Measurements from ENCODE around the gene CLEC14A.

Gene CLEC14A, protein sequence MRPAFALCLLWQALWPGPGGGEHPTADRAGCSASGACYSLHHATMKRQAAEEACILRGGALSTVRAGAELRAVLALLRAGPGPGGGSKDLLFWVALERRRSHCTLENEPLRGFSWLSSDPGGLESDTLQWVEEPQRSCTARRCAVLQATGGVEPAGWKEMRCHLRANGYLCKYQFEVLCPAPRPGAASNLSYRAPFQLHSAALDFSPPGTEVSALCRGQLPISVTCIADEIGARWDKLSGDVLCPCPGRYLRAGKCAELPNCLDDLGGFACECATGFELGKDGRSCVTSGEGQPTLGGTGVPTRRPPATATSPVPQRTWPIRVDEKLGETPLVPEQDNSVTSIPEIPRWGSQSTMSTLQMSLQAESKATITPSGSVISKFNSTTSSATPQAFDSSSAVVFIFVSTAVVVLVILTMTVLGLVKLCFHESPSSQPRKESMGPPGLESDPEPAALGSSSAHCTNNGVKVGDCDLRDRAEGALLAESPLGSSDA
- 0 reads per million in 3 donors for total RNA-seq

DNA sequence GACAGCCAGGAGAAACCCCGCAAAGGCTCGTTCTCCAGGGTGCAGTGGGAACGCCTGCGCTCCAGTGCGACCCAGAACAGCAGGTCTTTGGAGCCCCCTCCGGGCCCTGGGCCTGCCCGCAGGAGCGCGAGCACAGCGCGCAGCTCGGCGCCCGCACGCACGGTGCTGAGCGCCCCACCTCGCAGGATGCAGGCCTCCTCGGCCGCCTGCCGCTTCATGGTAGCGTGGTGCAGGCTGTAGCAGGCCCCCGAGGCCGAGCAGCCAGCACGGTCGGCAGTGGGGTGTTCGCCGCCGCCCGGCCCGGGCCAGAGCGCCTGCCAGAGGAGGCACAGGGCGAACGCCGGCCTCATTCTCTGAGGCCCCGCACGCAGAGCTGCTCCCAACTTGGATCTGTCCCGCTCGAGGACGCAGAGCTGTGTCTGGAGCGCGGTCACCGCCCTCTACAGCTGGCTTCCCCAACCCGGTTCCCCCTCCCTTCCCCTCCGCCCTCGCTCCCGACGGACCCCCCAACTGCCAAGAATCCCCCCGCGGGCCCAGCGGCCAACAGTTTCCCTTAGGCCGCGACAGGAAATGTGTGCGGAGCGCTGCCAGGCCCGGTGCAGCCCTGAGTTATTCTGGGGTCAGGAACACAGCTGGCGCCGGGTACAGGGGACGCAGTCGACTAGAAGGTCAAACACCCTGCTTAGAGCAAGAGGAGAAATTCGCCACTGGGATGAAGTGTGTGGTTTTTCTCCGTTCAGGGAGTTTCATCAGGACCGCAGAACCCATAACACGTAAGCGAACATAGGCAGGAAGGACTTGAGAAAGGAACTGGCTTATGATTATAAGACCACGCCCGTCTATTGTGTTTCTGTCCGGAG is at the start of gene CLEC14A:
Gene CLEC14A, minus strand, starts transcription at position 421 of the 860 bp plus-strand sequence. Its CDS starts 71 bp downstream, at position 350.
- Histone ChIP-seq H3K27me3 (replicated peaks; ENCODE audit: control insufficient read depth, insufficient read depth, low read length, poor library complexity, severe bottlenecking) (peaks cover 6% of the 10 kb centered on the region), H3K36me3 (ENCODE audit: control insufficient read depth, insufficient read depth, low read length) (no peaks in the 10 kb centered on the region), H3K4me1 (ENCODE audit: control insufficient read depth, insufficient read depth, low read length, poor library complexity, severe bottlenecking) (no peaks in the 10 kb centered on the region), H3K9me3 (ENCODE audit: control insufficient read depth, low read length) (no peaks in the 10 kb centered on the region), H3K4me3 (ENCODE audit: insufficient read depth, low read depth, low read length, poor library complexity, severe bottlenecking) (peak within 1 kb of the TSS; percentile 22), H3K27ac (ENCODE audit: insufficient read depth, low read length, poor library complexity, severe bottlenecking) (no peak within 1 kb of the TSS)
- no peak for DNase-seq

DNA sequence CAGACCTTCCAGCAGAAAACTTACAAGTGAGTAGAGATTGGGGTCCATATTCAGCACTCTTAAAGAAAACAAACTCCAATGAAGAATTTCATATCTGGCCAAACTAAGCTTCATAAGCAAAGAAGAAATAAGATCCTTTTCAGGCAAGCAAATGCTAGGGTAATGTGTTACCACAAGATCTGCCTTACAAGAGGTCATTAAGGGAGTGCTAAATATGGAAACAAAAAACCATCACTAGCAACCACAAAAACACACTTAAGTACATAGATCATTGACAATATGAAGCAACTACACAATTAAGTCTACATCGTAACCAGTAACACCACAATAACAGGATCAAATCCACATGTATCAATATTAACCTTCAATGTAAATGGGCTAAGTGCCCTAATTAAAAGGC is 47.1 kb upstream of the CLEC14A start:
- DNase-seq, result no peak
- H3K9me3 ChIP-seq (ENCODE audit: control insufficient read depth, low read length), result no peaks in the 10 kb centered on the region
- H3K36me3 ChIP-seq (ENCODE audit: control insufficient read depth, insufficient read depth, low read length), result no peaks in the 10 kb centered on the region
- H3K27ac ChIP-seq (ENCODE audit: insufficient read depth, low read length, poor library complexity, severe bottlenecking), result no peak overlapping the region
- H3K27me3 ChIP-seq (replicated peaks; ENCODE audit: control insufficient read depth, insufficient read depth, low read length, poor library complexity, severe bottlenecking), result no peaks in the 10 kb centered on the region
- H3K4me3 ChIP-seq (ENCODE audit: insufficient read depth, low read depth, low read length, poor library complexity, severe bottlenecking), result no peak overlapping the region
- H3K4me1 ChIP-seq (ENCODE audit: control insufficient read depth, insufficient read depth, low read length, poor library complexity, severe bottlenecking), result no peaks in the 10 kb centered on the region

DNA sequence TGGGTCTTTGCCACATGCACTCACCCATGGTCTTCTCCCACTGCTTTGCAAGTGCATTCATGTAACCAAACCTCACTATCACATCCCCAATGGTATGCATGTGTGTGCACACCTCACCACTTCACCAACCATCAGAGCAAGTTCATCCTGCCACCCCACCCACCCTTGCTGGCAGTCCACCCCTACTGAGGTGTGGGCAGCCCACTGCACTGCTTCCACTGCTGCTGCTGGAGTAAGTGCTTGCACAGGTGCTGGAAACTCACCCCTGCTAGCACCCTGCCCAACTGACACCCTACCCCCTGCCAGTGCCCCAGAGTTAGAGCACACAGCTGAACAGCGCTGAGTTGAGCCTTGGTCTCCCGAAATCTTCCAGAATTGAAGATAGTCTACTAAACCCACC is 46.1 kb upstream of the CLEC14A start:
- Histone ChIP-seq H3K27ac (ENCODE audit: insufficient read depth, low read length, poor library complexity, severe bottlenecking) (no peak overlapping the region), H3K27me3 (replicated peaks; ENCODE audit: control insufficient read depth, insufficient read depth, low read length, poor library complexity, severe bottlenecking) (no peaks in the 10 kb centered on the region)

DNA sequence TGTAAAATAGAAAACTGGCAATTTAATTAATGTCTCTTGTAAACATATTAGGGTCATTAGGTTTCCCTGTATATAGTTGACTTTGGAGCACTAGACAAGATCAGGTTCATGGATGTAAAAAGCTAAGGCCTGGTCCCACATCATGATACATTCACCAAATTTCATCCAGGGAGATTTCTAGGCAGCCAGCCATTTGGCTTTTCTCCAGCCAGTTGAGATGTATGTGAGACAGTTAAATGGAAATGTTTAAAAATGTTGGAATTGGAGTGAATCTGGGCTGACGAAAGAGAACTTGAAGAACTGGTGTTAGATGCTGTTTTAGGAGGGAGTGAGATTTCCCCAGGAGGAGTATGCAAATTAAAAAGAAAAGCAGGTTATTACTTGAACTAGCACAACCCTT is 41.8 kb upstream of the CLEC14A start:
- H3K4me3 ChIP-seq (ENCODE audit: insufficient read depth, low read depth, low read length, poor library complexity, severe bottlenecking), result no peak overlapping the region
- H3K27me3 ChIP-seq (replicated peaks; ENCODE audit: control insufficient read depth, insufficient read depth, low read length, poor library complexity, severe bottlenecking), result no peaks in the 10 kb centered on the region
- no peaks in the 10 kb centered on the region for H3K4me1 ChIP-seq (ENCODE audit: control insufficient read depth, insufficient read depth, low read length, poor library complexity, severe bottlenecking)
- no peak overlapping the region for H3K27ac ChIP-seq (ENCODE audit: insufficient read depth, low read length, poor library complexity, severe bottlenecking)
- no peak for DNase-seq
- no peaks in the 10 kb centered on the region for H3K9me3 ChIP-seq (ENCODE audit: control insufficient read depth, low read length)
- H3K36me3 ChIP-seq (ENCODE audit: control insufficient read depth, insufficient read depth, low read length), result no peaks in the 10 kb centered on the region

More for the DNA sequence above, 46.1 kb upstream of the CLEC14A start:
- Histone ChIP-seq H3K4me1 (ENCODE audit: control insufficient read depth, insufficient read depth, low read length, poor library complexity, severe bottlenecking) (no peaks in the 10 kb centered on the region), H3K9me3 (ENCODE audit: control insufficient read depth, low read length) (no peaks in the 10 kb centered on the region), H3K4me3 (ENCODE audit: insufficient read depth, low read depth, low read length, poor library complexity, severe bottlenecking) (no peak overlapping the region), H3K36me3 (ENCODE audit: control insufficient read depth, insufficient read depth, low read length) (no peaks in the 10 kb centered on the region)
- DNase-seq, result no peak

DNA sequence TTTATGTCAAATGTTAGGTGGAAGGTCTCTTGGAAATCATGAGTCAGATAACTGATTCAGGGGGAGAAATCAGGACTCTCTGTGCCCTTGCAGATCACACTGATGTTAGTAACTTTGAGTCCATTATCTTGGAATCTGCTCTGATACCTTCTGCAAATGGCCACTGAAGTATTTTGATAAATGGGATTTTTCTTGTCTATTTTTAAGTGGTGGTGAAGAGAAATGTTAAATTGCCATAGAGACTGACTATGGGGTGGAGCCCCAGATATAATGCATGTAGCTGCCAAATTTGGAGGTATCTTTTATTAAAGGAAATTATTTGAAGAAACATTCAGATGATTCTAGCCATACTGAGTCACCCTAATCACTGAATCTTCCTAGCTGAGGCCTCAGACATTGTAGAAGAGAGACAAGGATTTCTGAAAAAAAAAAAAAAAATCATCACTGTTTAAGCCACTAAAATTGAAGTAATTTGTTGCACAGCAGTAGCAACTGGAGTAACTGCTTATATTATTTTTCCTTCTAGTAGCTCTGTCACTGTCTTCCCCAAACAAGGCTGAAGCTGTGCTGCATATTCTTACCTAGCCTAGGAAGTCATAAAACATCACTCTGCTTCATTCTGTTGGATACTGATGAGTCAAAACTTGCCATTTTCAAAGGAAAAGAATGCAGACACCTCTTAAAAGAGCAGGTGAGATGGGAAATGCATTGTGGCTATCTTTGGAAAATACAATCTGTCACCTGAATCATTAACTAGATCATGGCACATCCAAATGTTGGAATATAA is 36.0 kb upstream of the CLEC14A start:
- Histone ChIP-seq H3K9me3 (ENCODE audit: control insufficient read depth, low read length) (no peaks in the 10 kb centered on the region), H3K27me3 (replicated peaks; ENCODE audit: control insufficient read depth, insufficient read depth, low read length, poor library complexity, severe bottlenecking) (no peaks in the 10 kb centered on the region), H3K4me3 (ENCODE audit: insufficient read depth, low read depth, low read length, poor library complexity, severe bottlenecking) (no peak overlapping the region), H3K4me1 (ENCODE audit: control insufficient read depth, insufficient read depth, low read length, poor library complexity, severe bottlenecking) (no peaks in the 10 kb centered on the region), H3K36me3 (ENCODE audit: control insufficient read depth, insufficient read depth, low read length) (no peaks in the 10 kb centered on the region), H3K27ac (ENCODE audit: insufficient read depth, low read length, poor library complexity, severe bottlenecking) (no peak overlapping the region)
- no peak for DNase-seq

DNA sequence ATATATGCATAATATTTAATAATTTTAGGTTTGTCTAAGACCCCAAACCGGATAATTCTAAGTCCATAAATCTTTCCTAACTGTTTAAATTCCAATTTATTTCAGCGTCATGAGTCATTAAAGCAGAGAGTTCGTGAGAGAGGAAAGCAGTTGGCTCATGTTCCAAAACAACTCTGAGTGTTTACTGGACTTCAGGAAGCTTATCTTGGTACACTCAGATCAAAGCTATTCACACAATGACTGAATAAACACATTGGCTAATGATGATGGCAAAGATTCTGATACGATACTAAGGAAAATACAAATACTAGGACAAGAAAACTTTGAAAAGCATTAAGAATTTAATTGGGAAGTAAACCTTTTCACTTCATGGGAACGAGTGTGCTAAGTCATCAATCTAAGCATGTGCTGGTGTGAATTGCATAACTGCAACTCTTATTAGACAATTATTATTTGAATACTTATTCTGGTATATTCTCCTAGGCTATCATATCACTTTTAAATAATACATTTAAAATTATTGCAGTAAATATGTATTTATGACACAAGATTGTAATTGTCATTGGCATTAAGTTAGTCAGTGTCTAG is 34.8 kb upstream of the CLEC14A start:
- Histone ChIP-seq H3K27me3 (replicated peaks; ENCODE audit: control insufficient read depth, insufficient read depth, low read length, poor library complexity, severe bottlenecking) (no peaks in the 10 kb centered on the region), H3K27ac (ENCODE audit: insufficient read depth, low read length, poor library complexity, severe bottlenecking) (no peak overlapping the region), H3K9me3 (ENCODE audit: control insufficient read depth, low read length) (no peaks in the 10 kb centered on the region), H3K4me3 (ENCODE audit: insufficient read depth, low read depth, low read length, poor library complexity, severe bottlenecking) (no peak overlapping the region), H3K36me3 (ENCODE audit: control insufficient read depth, insufficient read depth, low read length) (no peaks in the 10 kb centered on the region), H3K4me1 (ENCODE audit: control insufficient read depth, insufficient read depth, low read length, poor library complexity, severe bottlenecking) (no peaks in the 10 kb centered on the region)
- DNase-seq, result no peak

DNA sequence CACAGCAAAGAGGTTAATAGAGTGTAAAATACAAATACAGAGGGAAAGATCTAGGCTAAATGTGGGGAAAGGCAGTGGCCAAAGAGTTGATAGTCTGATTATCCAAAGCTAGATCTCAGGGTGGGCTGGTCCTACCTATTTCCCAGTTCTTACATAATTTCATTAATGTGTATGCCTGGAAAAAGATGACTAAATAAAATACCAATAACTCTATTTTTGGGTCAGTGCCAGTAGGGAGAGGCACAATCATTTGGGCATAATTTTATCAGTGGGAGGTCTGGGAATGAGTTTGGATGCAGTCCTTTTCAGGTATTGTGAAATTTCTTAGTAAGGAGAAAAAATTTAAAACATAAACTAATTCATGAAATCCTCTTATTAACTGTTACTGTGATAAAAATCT is 30.6 kb upstream of the CLEC14A start:
- H3K27ac ChIP-seq (ENCODE audit: insufficient read depth, low read length, poor library complexity, severe bottlenecking), result no peak overlapping the region

DNA sequence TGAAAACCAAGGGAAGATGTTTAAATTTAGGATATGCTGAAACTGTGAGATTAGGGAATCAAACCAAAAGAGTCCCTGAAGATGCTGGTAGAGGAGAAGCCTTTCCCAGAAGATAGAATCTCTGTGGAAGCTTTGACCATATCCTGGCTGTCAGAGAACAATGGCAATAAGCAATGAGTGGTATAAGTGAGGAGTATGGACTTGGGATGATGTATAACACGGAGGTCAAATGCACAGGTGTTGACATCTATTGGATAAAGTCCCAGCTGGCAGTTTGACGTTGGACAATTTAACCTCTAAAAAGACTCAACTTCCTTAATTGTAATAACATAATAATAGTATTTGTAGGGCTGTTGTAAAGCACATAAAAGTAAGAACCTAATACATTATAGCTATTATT is 30.1 kb upstream of the CLEC14A start:
- no peaks in the 10 kb centered on the region for H3K36me3 ChIP-seq (ENCODE audit: control insufficient read depth, insufficient read depth, low read length)
- H3K4me3 ChIP-seq (ENCODE audit: insufficient read depth, low read depth, low read length, poor library complexity, severe bottlenecking), result no peak overlapping the region
- H3K9me3 ChIP-seq (ENCODE audit: control insufficient read depth, low read length), result no peaks in the 10 kb centered on the region
- H3K27me3 ChIP-seq (replicated peaks; ENCODE audit: control insufficient read depth, insufficient read depth, low read length, poor library complexity, severe bottlenecking), result no peaks in the 10 kb centered on the region
- H3K4me1 ChIP-seq (ENCODE audit: control insufficient read depth, insufficient read depth, low read length, poor library complexity, severe bottlenecking), result no peaks in the 10 kb centered on the region
- DNase-seq, result no peak
- H3K27ac ChIP-seq (ENCODE audit: insufficient read depth, low read length, poor library complexity, severe bottlenecking), result no peak overlapping the region

More for the DNA sequence above, 30.6 kb upstream of the CLEC14A start:
- no peak for DNase-seq
- no peaks in the 10 kb centered on the region for H3K36me3 ChIP-seq (ENCODE audit: control insufficient read depth, insufficient read depth, low read length)
- H3K27me3 ChIP-seq (replicated peaks; ENCODE audit: control insufficient read depth, insufficient read depth, low read length, poor library complexity, severe bottlenecking), result no peaks in the 10 kb centered on the region
- no peaks in the 10 kb centered on the region for H3K9me3 ChIP-seq (ENCODE audit: control insufficient read depth, low read length)
- H3K4me3 ChIP-seq (ENCODE audit: insufficient read depth, low read depth, low read length, poor library complexity, severe bottlenecking), result no peak overlapping the region
- H3K4me1 ChIP-seq (ENCODE audit: control insufficient read depth, insufficient read depth, low read length, poor library complexity, severe bottlenecking), result no peaks in the 10 kb centered on the region

DNA sequence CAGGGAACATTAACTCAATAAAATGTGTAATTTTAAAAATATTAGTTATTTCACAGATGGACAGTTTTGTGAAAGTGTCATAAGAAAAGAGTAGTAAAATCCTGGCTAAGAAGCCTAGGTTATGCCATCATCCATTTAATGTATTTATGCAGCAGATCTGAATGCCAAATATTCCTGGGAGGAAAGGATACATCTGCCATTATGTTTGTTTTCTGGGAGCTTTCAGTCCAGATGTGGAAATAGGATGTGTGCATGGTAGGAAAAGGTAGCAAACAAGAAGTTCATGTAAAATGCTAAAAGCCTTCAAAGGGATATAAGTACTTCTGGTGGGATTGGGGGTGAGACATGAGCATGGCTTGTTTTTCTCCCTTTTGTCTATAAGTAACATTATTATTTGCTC is 27.0 kb upstream of the CLEC14A start:
- no peaks in the 10 kb centered on the region for H3K27me3 ChIP-seq (replicated peaks; ENCODE audit: control insufficient read depth, insufficient read depth, low read length, poor library complexity, severe bottlenecking)
- H3K4me3 ChIP-seq (ENCODE audit: insufficient read depth, low read depth, low read length, poor library complexity, severe bottlenecking), result no peak overlapping the region
- H3K27ac ChIP-seq (ENCODE audit: insufficient read depth, low read length, poor library complexity, severe bottlenecking), result no peak overlapping the region
- H3K9me3 ChIP-seq (ENCODE audit: control insufficient read depth, low read length), result no peaks in the 10 kb centered on the region
- no peaks in the 10 kb centered on the region for H3K36me3 ChIP-seq (ENCODE audit: control insufficient read depth, insufficient read depth, low read length)
- H3K4me1 ChIP-seq (ENCODE audit: control insufficient read depth, insufficient read depth, low read length, poor library complexity, severe bottlenecking), result no peaks in the 10 kb centered on the region
- no peak for DNase-seq
